ENCODE measurements around the gene FAXC. TPM values are rescaled to one million over a fixed set of nuclear protein-coding genes. Genes with fewer than 3 reads are reported as not detected.

The FAXC gene
- total and polyA plus RNA-seq, 9 donors = 0.78 to 8.1 (median 2.5) TPM

DNA sequence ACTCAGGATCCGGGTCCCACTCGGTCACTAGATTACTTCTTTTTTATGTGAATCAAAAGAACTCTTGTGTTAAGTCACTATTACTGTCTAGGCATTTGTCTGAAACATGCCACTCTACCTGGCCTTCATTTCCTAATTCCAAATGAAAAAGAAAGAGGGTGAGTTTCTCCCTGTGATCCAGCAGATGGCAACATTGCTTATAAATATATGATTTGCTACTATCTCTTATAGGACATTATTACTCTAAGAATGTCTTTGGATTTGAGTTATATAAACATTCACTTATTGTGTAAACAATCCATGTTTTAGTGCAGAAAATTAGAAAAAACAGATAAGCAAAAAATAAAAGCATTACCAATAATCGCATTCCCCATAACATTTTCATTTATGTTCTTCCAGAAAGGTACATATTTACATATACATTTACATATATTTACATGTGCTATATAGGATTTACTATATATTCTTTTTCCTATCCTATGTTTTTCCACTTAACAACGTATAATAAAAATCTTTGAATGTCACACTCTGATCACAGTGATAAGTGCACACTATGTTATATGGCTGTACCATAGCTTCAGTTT, 66.9 kb downstream of the FAXC start:
- no peaks in the 10 kb centered on the region for H3K4me1 ChIP-seq (ENCODE audit: insufficient read depth)
- no peak for TF ChIP-seq POLR2A (IDR thresholded peaks at IDR 0.05)
- TF ChIP-seq, protein P1, sequence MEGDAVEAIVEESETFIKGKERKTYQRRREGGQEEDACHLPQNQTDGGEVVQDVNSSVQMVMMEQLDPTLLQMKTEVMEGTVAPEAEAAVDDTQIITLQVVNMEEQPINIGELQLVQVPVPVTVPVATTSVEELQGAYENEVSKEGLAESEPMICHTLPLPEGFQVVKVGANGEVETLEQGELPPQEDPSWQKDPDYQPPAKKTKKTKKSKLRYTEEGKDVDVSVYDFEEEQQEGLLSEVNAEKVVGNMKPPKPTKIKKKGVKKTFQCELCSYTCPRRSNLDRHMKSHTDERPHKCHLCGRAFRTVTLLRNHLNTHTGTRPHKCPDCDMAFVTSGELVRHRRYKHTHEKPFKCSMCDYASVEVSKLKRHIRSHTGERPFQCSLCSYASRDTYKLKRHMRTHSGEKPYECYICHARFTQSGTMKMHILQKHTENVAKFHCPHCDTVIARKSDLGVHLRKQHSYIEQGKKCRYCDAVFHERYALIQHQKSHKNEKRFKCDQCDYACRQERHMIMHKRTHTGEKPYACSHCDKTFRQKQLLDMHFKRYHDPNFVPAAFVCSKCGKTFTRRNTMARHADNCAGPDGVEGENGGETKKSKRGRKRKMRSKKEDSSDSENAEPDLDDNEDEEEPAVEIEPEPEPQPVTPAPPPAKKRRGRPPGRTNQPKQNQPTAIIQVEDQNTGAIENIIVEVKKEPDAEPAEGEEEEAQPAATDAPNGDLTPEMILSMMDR (IDR thresholded peaks at IDR 0.05) = no peak
- no peak for TF ChIP-seq EP300 (IDR thresholded peaks at IDR 0.05)
- intact Hi-C loops (cut with DNase I) = no loop called here
- no peaks in the 10 kb centered on the region for H3K9me3 ChIP-seq
- DNase-seq = no peak
- no peaks in the 10 kb centered on the region for H3K27me3 ChIP-seq
- 37 to 61% (median 44%) methylated on average over 4 of the region's 4 CpGs for WGBS, 3 donors
- no peak overlapping the region for H3K27ac ChIP-seq
- H3K4me3 ChIP-seq = no peak overlapping the region
- H3K36me3 ChIP-seq = no peaks in the 10 kb centered on the region

DNA sequence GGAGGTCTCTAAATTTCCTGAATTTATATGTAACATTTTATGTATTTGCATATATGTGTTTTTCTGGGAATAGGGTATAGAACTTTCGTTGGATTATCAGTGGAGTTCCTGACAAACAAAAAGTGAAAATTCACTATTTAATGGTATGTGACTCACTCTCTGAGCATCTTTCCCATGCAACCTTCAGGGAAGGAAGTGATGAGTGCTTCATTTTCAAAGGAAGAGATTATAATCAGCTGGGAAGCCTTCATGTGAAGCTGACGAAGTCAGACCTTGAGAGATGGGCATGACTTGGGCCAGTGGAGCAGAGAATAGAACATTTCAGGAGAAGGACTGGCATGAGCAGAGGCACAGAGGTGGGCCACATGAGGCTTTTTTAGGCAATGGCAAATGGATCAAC, 72.7 kb downstream of the FAXC start:
- Histone ChIP-seq H3K27me3 (no peaks in the 10 kb centered on the region), H3K36me3 (no peaks in the 10 kb centered on the region), H3K4me3 (no peak overlapping the region), H3K4me1 (ENCODE audit: insufficient read depth) (no peaks in the 10 kb centered on the region), H3K27ac (no peak overlapping the region), H3K9me3 (no peaks in the 10 kb centered on the region)
- TF ChIP-seq, protein P1 (IDR thresholded peaks at IDR 0.05) = no peak
- TF ChIP-seq EP300 (IDR thresholded peaks at IDR 0.05) = no peak
- no peak for TF ChIP-seq POLR2A (IDR thresholded peaks at IDR 0.05)
- no peak for DNase-seq
- intact Hi-C loops (cut with DNase I) = no loop called here
- 31 to 68% (median 59%) methylated on average over 2 of the region's 2 CpGs for WGBS, 3 donors

DNA sequence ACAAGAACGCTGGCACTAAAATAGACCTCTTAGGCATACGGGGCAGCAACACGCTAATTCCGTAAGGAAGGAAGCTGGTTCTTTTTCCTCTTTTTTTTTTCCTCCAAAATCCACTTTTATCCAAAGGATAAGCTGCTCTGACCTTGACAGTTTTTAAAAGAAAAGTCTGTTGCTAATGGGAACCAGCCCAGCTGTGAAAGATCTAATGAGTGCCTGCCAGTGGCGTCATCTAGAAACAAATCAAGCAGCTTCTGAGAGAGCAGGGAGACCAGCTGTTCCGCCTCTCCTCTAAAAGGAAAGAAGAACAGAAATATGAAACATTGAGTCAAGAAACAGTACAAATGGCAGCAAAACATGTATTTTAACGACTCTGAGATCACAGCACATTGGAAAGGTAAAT, 78.6 kb downstream of the FAXC start:
- TF ChIP-seq EP300 (IDR thresholded peaks at IDR 0.05) = no peak
- TF ChIP-seq, protein P1 (IDR thresholded peaks at IDR 0.05) = no peak
- no peak for TF ChIP-seq POLR2A (IDR thresholded peaks at IDR 0.05)
- no peaks in the 10 kb centered on the region for H3K27me3 ChIP-seq
- peak in 3 of 5 donors; percentile 15 to 29 (median 28) for DNase-seq
- no peaks in the 10 kb centered on the region for H3K4me1 ChIP-seq (ENCODE audit: insufficient read depth)
- no peaks in the 10 kb centered on the region for H3K9me3 ChIP-seq
- H3K4me3 ChIP-seq = no peak overlapping the region
- 3 to 6% (median 5%) methylated on average over 7 of the region's 7 CpGs for WGBS, 3 donors
- H3K36me3 ChIP-seq = no peaks in the 10 kb centered on the region
- intact Hi-C loops (cut with DNase I) = no loop called here
- no peak overlapping the region for H3K27ac ChIP-seq

DNA sequence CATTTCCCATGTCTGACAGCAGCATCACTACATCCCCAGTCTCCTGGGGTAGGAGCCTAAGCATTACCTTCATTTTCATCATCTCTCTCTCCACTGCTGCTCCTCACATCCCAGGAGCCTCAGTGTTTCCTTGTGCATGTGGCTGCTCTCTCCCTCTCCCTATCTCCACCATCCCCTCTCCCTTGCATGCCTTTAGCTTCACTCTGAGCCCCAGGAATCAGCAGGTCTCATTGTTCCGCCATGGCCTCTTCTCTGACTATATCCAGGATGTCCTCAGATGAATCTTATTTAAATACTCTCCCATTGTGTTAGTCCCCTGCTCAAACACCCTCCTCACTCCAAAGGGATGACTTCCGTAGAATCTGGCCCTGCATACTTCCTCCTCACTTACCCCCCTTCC, 79.4 kb downstream of the FAXC start:
- Histone ChIP-seq H3K36me3 (no peaks in the 10 kb centered on the region), H3K27ac (no peak overlapping the region), H3K9me3 (no peaks in the 10 kb centered on the region), H3K4me3 (no peak overlapping the region), H3K4me1 (ENCODE audit: insufficient read depth) (no peaks in the 10 kb centered on the region), H3K27me3 (no peaks in the 10 kb centered on the region)
- WGBS, 3 donors = 83 to 92% (median 87%) methylated on average over 2 of the region's 2 CpGs
- DNase-seq = no peak
- intact Hi-C loops (cut with DNase I) = no loop called here
- no peak for TF ChIP-seq EP300 (IDR thresholded peaks at IDR 0.05)
- TF ChIP-seq, protein P1 (IDR thresholded peaks at IDR 0.05) = no peak
- TF ChIP-seq POLR2A (IDR thresholded peaks at IDR 0.05) = no peak

All from ovary (tissue), 9 donors.